CD14-positive monocyte (primary cell): ENCODE measurements around the gene FRAS1. TPM values are rescaled to one million over a fixed set of nuclear protein-coding genes. Genes with fewer than 3 reads are reported as not detected.

Experiments used
- DNase-seq, 3 donors: peaks; one replicate each; pipeline ENCODE4 v3.0.0-alpha.2; 2011 to 2022
- H2AFZ ChIP-seq: 2 replicates; pipeline ENCODE4 v1.6.0; 2012; ENCODE audit warnings: mild to moderate bottlenecking, low read depth, low read length, inconsistent platforms; ENCODE audit not compliant: insufficient read depth, poor library complexity, severe bottlenecking
- H3K27ac ChIP-seq, 2 donors: 1 replicate in 1 of 2; 2 replicates in 1 of 2; pipeline ENCODE4 v1.5.1; 2012 to 2013; ENCODE audit warnings: low read length in 2 of 2, control low read depth in 1 of 2, inconsistent platforms in 1 of 2, low read depth in 1 of 2, mild to moderate bottlenecking in 1 of 2
- H3K27me3 ChIP-seq, 2 donors: one replicate each; pipeline versions ENCODE4 v1.6.0 to v1.6.1; 2011 to 2013; ENCODE audit warnings: low read length in 2 of 2; ENCODE audit not compliant: control insufficient read depth in 2 of 2, insufficient read depth in 2 of 2
- H3K36me3 ChIP-seq, 2 donors: replicated peaks in 1 of 2; 1 replicate in 1 of 2; 2 replicates in 1 of 2; pipeline versions ENCODE4 v1.5.1 to v1.6.1; 2012 to 2013; ENCODE audit warnings: low read length in 2 of 2, control low read depth in 1 of 2, inconsistent platforms in 1 of 2, mild to moderate bottlenecking in 1 of 2; ENCODE audit not compliant: insufficient read depth in 2 of 2, control insufficient read depth in 1 of 2
- H3K4me1 ChIP-seq, 2 donors: 1 replicate in 1 of 2; 2 replicates in 1 of 2; pipeline versions ENCODE4 v1.5.1 to v1.6.1; 2012 to 2013; ENCODE audit warnings: low read length in 2 of 2, control low read depth in 1 of 2, inconsistent platforms in 1 of 2, mild to moderate bottlenecking in 1 of 2, moderate library complexity in 1 of 2; ENCODE audit not compliant: insufficient read depth in 2 of 2, control insufficient read depth in 1 of 2
- H3K4me2 ChIP-seq: replicated peaks from 2 replicates; pipeline ENCODE3; 2012; ENCODE audit warnings: low read length, moderate library complexity, mild to moderate bottlenecking; ENCODE audit not compliant: poor library complexity, severe bottlenecking; ENCODE audit errors: extremely low read depth
- H3K4me3 ChIP-seq, 3 experiments: fragments of 200-600 bp in 1 of 3; sonication (generic) in 1 of 3; replicated peaks in 1 of 3; 1 replicate in 2 of 3; 2 replicates in 1 of 3; pipeline ENCODE4 v1.5.1; 2011 to 2013; ENCODE audit warnings: low read length in 3 of 3, mild to moderate bottlenecking in 3 of 3, control low read depth in 2 of 3, low read depth in 2 of 3, inconsistent platforms in 1 of 3, moderate library complexity in 1 of 3
- H3K79me2 ChIP-seq: 2 replicates; pipeline ENCODE4 v1.6.0; 2012; ENCODE audit warnings: mild to moderate bottlenecking, control low read depth, inconsistent platforms, low read length, moderate library complexity; ENCODE audit not compliant: insufficient read depth
- H3K9ac ChIP-seq: 2 replicates; pipeline ENCODE4 v1.6.0; 2017; ENCODE audit warnings: low read length, mild to moderate bottlenecking; ENCODE audit not compliant: insufficient read depth, poor library complexity, severe bottlenecking
- H3K9me3 ChIP-seq, 2 donors: replicated peaks in 1 of 2; 1 replicate in 1 of 2; 2 replicates in 1 of 2; pipeline versions ENCODE4 v1.5.1 to v1.6.1; 2012 to 2013; ENCODE audit warnings: low read length in 2 of 2, control low read depth in 1 of 2; ENCODE audit not compliant: control insufficient read depth in 1 of 2, insufficient read depth in 1 of 2
- H4K20me1 ChIP-seq: 2 replicates; pipeline ENCODE4 v1.6.0; 2012; ENCODE audit warnings: mild to moderate bottlenecking, low read length, control low read depth, moderate library complexity; ENCODE audit not compliant: insufficient read depth
- H3K27ac Mint-ChIP-seq, 7 donors: one replicate each; pipeline ENCODE4 v1.8.0; 2020; ENCODE audit warnings: mild to moderate bottlenecking in 7 of 7, mixed read lengths in 7 of 7, moderate library complexity in 6 of 7, inconsistent platforms in 2 of 7
- H3K27me3 Mint-ChIP-seq, 3 donors: one replicate each; pipeline ENCODE4 v1.8.0; 2021 to 2022; ENCODE audit warnings: low read depth in 3 of 3, mild to moderate bottlenecking in 3 of 3, mixed read lengths in 3 of 3, moderate library complexity in 3 of 3, inconsistent platforms in 1 of 3
- H3K36me3 Mint-ChIP-seq, 2 donors: one replicate each; pipeline ENCODE4 v1.8.0; 2020; ENCODE audit warnings: mixed read lengths in 2 of 2, inconsistent platforms in 1 of 2, mild to moderate bottlenecking in 1 of 2
- H3K4me1 Mint-ChIP-seq: one replicate; pipeline ENCODE4 v1.8.0; 2020; ENCODE audit warnings: mild to moderate bottlenecking, mixed read lengths
- H3K4me3 Mint-ChIP-seq, 2 donors: one replicate each; pipeline ENCODE4 v1.8.0; 2020; ENCODE audit warnings: mild to moderate bottlenecking in 2 of 2, mixed read lengths in 2 of 2, moderate library complexity in 1 of 2
- H3K9me3 Mint-ChIP-seq, 7 donors: one replicate each; pipeline ENCODE4 v1.8.0; 2020 to 2022; ENCODE audit warnings: mixed read lengths in 7 of 7, mild to moderate bottlenecking in 6 of 7, moderate library complexity in 6 of 7, inconsistent platforms in 2 of 7
- CTCF ChIP-seq: fragments of 200-600 bp; IDR thresholded peaks from one replicate; pipeline ENCODE4 v1.8.0; 2022; ENCODE audit warnings: antibody characterized with exemption, mild to moderate bottlenecking
- WGBS: methylation state at CpG from one replicate; pipeline ENCODE4 v1.1.5; 2013; ENCODE audit warnings: missing lambda C conversion rate; ENCODE audit not compliant: insufficient coverage; 5-methylcytosine and 5-hydroxymethylcytosine counted together
- intact Hi-C, 2 donors: fragments of 100-400 bp; cut with micrococcal nuclease; formaldehyde crosslinking; loops; one replicate each; pipeline versions ENCODE4 v1.15.0 to v1.15.1; 2023
- polyA plus RNA-seq, 3 donors: library from polyadenylated mRNA; depleted of rRNA in 1 of 3; unstranded in 2 of 3; stranded (reverse) in 1 of 3; fragments of 300-500 nt in 2 of 3; fragments of >200 nt in 1 of 3; fragmentation: Illumina TruSeq in 2 of 3; gene quantifications; 1 replicate in 2 of 3; 2 replicates in 1 of 3; pipeline ENCODE4 v1.2.3, GENCODE V29; 2012 to 2021

Gene FRAS1
- polyA plus RNA-seq, 3 donors: not detected

- TF ChIP-seq CTCF: no peak
- Mint-ChIP-seq H3K4me1 (no peaks in the 10 kb centered on the region), H3K27ac (no peak overlapping the region), H3K4me3 (no peak overlapping the region), H3K9me3 (peaks cover 0 to 3% (median 0%) of the 10 kb centered on the region in 7 donors), H3K36me3 (no peaks in the 10 kb centered on the region), H3K27me3 (peaks cover 0 to 8% (median 3%) of the 10 kb centered on the region in 3 donors)
- Histone ChIP-seq H3K4me1 (no peaks in the 10 kb centered on the region), H3K36me3 (no peaks in the 10 kb centered on the region), H3K4me3 (no peak overlapping the region), H2AFZ (no peak overlapping the region), H3K27ac (no peak overlapping the region), H4K20me1 (no peaks in the 10 kb centered on the region), H3K27me3 (no peaks in the 10 kb centered on the region), H3K4me2 (no peak overlapping the region), H3K9ac (no peak overlapping the region), H3K9me3 (no peaks in the 10 kb centered on the region), H3K79me2 (no peaks in the 10 kb centered on the region)
- WGBS: 92% methylated on average over 4 of the region's 7 CpGs
- intact Hi-C loops: no loop called here
- no peak for DNase-seq
These were observed 92.8 kb downstream of the FRAS1 start for GRCh38 chr4:78149751-78150542.

- Histone ChIP-seq H3K4me1 (no peaks in the 10 kb centered on the region), H3K4me3 (no peak overlapping the region), H3K9me3 (no peaks in the 10 kb centered on the region), H2AFZ (no peak overlapping the region), H3K36me3 (no peaks in the 10 kb centered on the region), H3K4me2 (no peak overlapping the region), H3K27ac (no peak overlapping the region), H3K27me3 (no peaks in the 10 kb centered on the region), H3K9ac (no peak overlapping the region), H4K20me1 (no peaks in the 10 kb centered on the region), H3K79me2 (no peaks in the 10 kb centered on the region)
- no peak for TF ChIP-seq CTCF
- H3K4me1 Mint-ChIP-seq: no peaks in the 10 kb centered on the region
- intact Hi-C loops: no loop called here
- H3K27me3 Mint-ChIP-seq: peaks cover 0 to 8% (median 3%) of the 10 kb centered on the region in 3 donors
- DNase-seq: no peak
- peaks cover 0 to 3% (median 0%) of the 10 kb centered on the region in 7 donors for H3K9me3 Mint-ChIP-seq
- H3K27ac Mint-ChIP-seq: no peak overlapping the region
- H3K36me3 Mint-ChIP-seq: no peaks in the 10 kb centered on the region
- H3K4me3 Mint-ChIP-seq: no peak overlapping the region
- WGBS: 92% methylated on average over 2 of the region's 4 CpGs
These were observed 93.4 kb downstream of the FRAS1 start for GRCh38 chr4:78150543-78150864.
